HUES48 (cell line): ENCODE measurements around the gene LRP1.

Experiments used
- H3K27ac ChIP-seq: one replicate; pipeline ENCODE4 v1.7.0; 2013; ENCODE audit warnings: low read depth, low read length, inconsistent platforms
- H3K27me3 ChIP-seq: 2 replicates; pipeline ENCODE4 v1.6.1; 2013; ENCODE audit warnings: mild to moderate bottlenecking, low read length; ENCODE audit not compliant: control insufficient read depth, insufficient read depth
- H3K36me3 ChIP-seq: 2 replicates; pipeline ENCODE4 v1.6.1; 2013; ENCODE audit warnings: low read length; ENCODE audit not compliant: control insufficient read depth, insufficient read depth
- H3K4me1 ChIP-seq: 2 replicates; pipeline ENCODE4 v1.6.1; 2013; ENCODE audit warnings: mild to moderate bottlenecking, low read length; ENCODE audit not compliant: control insufficient read depth, insufficient read depth
- H3K4me3 ChIP-seq: 2 replicates; pipeline ENCODE4 v1.5.1; 2013; ENCODE audit warnings: mild to moderate bottlenecking, low read depth, low read length
- H3K9ac ChIP-seq: 2 replicates; pipeline ENCODE4 v1.6.1; 2013; ENCODE audit warnings: mild to moderate bottlenecking, low read depth, low read length, moderate library complexity
- H3K9me3 ChIP-seq: 2 replicates; pipeline ENCODE4 v1.6.1; 2013; ENCODE audit warnings: low read length; ENCODE audit not compliant: control insufficient read depth, insufficient read depth

LRP1 gene

GRCh38 chr12:57237932-57238853 is 109.9 kb downstream of the LRP1 start:
- peaks cover 87% of the 10 kb centered on the region for H3K27me3 ChIP-seq
- H3K4me3 ChIP-seq: peak overlapping the region; percentile 71
- H3K9ac ChIP-seq: 0 out of 2 replicates have a peak overlapping the region, but pooled peaks have one; percentile 7
- H3K27ac ChIP-seq: no peak overlapping the region
- H3K9me3 ChIP-seq: no peaks in the 10 kb centered on the region
- H3K36me3 ChIP-seq: peaks cover 16% of the 10 kb centered on the region
- peaks cover 30% of the 10 kb centered on the region for H3K4me1 ChIP-seq

- peaks cover 89% of the 10 kb centered on the region for H3K27me3 ChIP-seq
- H3K9me3 ChIP-seq: no peaks in the 10 kb centered on the region
- 0 out of 2 replicates have a peak overlapping the region, but pooled peaks have one; percentile 7 for H3K9ac ChIP-seq
- H3K27ac ChIP-seq: no peak overlapping the region
- peaks cover 8% of the 10 kb centered on the region for H3K36me3 ChIP-seq
- peak overlapping the region; percentile 71 for H3K4me3 ChIP-seq
- peaks cover 33% of the 10 kb centered on the region for H3K4me1 ChIP-seq
Measured at GRCh38 chr12:57238854-57239554, 110.7 kb downstream of the LRP1 start.

GRCh38 chr12:57239587-57240065 is 111.3 kb downstream of the LRP1 start:
- peaks cover 89% of the 10 kb centered on the region for H3K27me3 ChIP-seq
- H3K4me1 ChIP-seq: peaks cover 35% of the 10 kb centered on the region
- no peak overlapping the region for H3K27ac ChIP-seq

GRCh38 chr12:57240066-57240921 is 112.0 kb downstream of the LRP1 start:
- peaks cover 85% of the 10 kb centered on the region for H3K27me3 ChIP-seq
- H3K9me3 ChIP-seq: no peaks in the 10 kb centered on the region
- H3K4me3 ChIP-seq: peak overlapping the region; percentile 71
- no peak overlapping the region for H3K27ac ChIP-seq
- H3K9ac ChIP-seq: peak overlapping the region; percentile 66
- H3K36me3 ChIP-seq: no peaks in the 10 kb centered on the region
- peaks cover 31% of the 10 kb centered on the region for H3K4me1 ChIP-seq

More at GRCh38 chr12:57239587-57240065, 111.3 kb downstream of the LRP1 start:
- H3K9me3 ChIP-seq: no peaks in the 10 kb centered on the region
- peak overlapping the region; percentile 66 for H3K9ac ChIP-seq
- H3K4me3 ChIP-seq: peak overlapping the region; percentile 71
- peaks cover 1% of the 10 kb centered on the region for H3K36me3 ChIP-seq

- peak overlapping the region; percentile 71; the same call in 1 of the 2 replicates for H3K4me3 ChIP-seq
- H3K9me3 ChIP-seq: no peaks in the 10 kb centered on the region
- H3K9ac ChIP-seq: no peak overlapping the region
- peaks cover 79% of the 10 kb centered on the region for H3K27me3 ChIP-seq
- no peak overlapping the region for H3K27ac ChIP-seq
- H3K36me3 ChIP-seq: no peaks in the 10 kb centered on the region
- peaks cover 27% of the 10 kb centered on the region for H3K4me1 ChIP-seq
Measured at GRCh38 chr12:57240926-57241401, 112.7 kb downstream of the LRP1 start.

GRCh38 chr12:57241402-57242310 is 113.4 kb downstream of the LRP1 start:
- Histone ChIP-seq H3K27ac (no peak overlapping the region), H3K4me1 (peaks cover 28% of the 10 kb centered on the region), H3K9me3 (no peaks in the 10 kb centered on the region), H3K4me3 (peak overlapping the region; percentile 7; the same call in 1 of the 2 replicates), H3K9ac (no peak overlapping the region), H3K36me3 (no peaks in the 10 kb centered on the region), H3K27me3 (peaks cover 72% of the 10 kb centered on the region)

- H3K27me3 ChIP-seq: peaks cover 65% of the 10 kb centered on the region
- peaks cover 33% of the 10 kb centered on the region for H3K4me1 ChIP-seq
- peak overlapping the region; percentile 64; the same call in 1 of the 2 replicates for H3K4me3 ChIP-seq
- no peaks in the 10 kb centered on the region for H3K9me3 ChIP-seq
- no peaks in the 10 kb centered on the region for H3K36me3 ChIP-seq
- H3K9ac ChIP-seq: no peak overlapping the region
- no peak overlapping the region for H3K27ac ChIP-seq
Measured at GRCh38 chr12:57242329-57242690, 114.0 kb downstream of the LRP1 start.

- Histone ChIP-seq H3K9me3 (no peaks in the 10 kb centered on the region), H3K27ac (peak overlapping the region; percentile 60)
Measured at GRCh38 chr12:57242691-57243454, 114.6 kb downstream of the LRP1 start.

GRCh38 chr12:57243521-57244311 is 115.4 kb downstream of the LRP1 start:
- no peaks in the 10 kb centered on the region for H3K36me3 ChIP-seq
- H3K4me1 ChIP-seq: peaks cover 34% of the 10 kb centered on the region
- H3K4me3 ChIP-seq: peak overlapping the region; percentile 64
- H3K9ac ChIP-seq: no peak overlapping the region
- H3K27ac ChIP-seq: peak overlapping the region; percentile 60
- peaks cover 51% of the 10 kb centered on the region for H3K27me3 ChIP-seq
- H3K9me3 ChIP-seq: no peaks in the 10 kb centered on the region

More at GRCh38 chr12:57242691-57243454, 114.6 kb downstream of the LRP1 start:
- peak overlapping the region; percentile 64 for H3K4me3 ChIP-seq
- H3K9ac ChIP-seq: no peak overlapping the region
- H3K27me3 ChIP-seq: peaks cover 60% of the 10 kb centered on the region
- H3K4me1 ChIP-seq: peaks cover 36% of the 10 kb centered on the region
- no peaks in the 10 kb centered on the region for H3K36me3 ChIP-seq
